ENCODE data around the gene COL11A2.

- TF ChIP-seq CTCF (conservative IDR thresholded peaks at IDR 0.05) (no peak), ZFX (IDR thresholded peaks at IDR 0.05) (no peak)
Measured at GRCh38 chr6:33165581-33166258, 26.5 kb downstream of the COL11A2 start.
